Measurements from ENCODE around the gene JAG2. TPM values are rescaled to one million over a fixed set of nuclear protein-coding genes. Genes with fewer than 3 reads are reported as not detected.

Gene JAG2
- total and polyA plus RNA-seq, 2 of the 4 experiments (the other 2 are of a cell fraction) = 0.18 to 0.58 TPM

- Histone ChIP-seq H3K9me1 (ENCODE audit: insufficient read depth, low read length) (no peaks in the 10 kb centered on the region), H3K56ac (ENCODE audit: extremely low read depth, insufficient read depth, low read length) (no peak overlapping the region), H3K4ac (ENCODE audit: low read depth, low read length) (no peak overlapping the region), H3K36me3 (ENCODE audit: control insufficient read depth, insufficient read depth, low read length) (no peaks in the 10 kb centered on the region), H3K9me3 (ENCODE audit: control insufficient read depth, insufficient read depth, low read length) (peaks cover 8% of the 10 kb centered on the region), H2BK15ac (ENCODE audit: low read depth, low read length) (no peak overlapping the region), H4K5ac (ENCODE audit: low read depth, low read length) (no peak overlapping the region), H3K79me1 (ENCODE audit: low read depth in 1 of 2, low read length in 2 of 2) (no peaks in the 10 kb centered on the region), H2BK120ac (ENCODE audit: low read depth, low read length) (no peak overlapping the region), H2AFZ (replicated peaks; ENCODE audit: low read length, poor library complexity) (no peak overlapping the region), H3K9ac (ENCODE audit: low read depth, low read length) (no peak overlapping the region), H3K27ac (ENCODE audit: insufficient read depth, low read length) (no peak overlapping the region), H3K14ac (replicated peaks; ENCODE audit: low read depth, low read length) (no peak overlapping the region), H3K23ac (ENCODE audit: low read depth, low read length) (no peak overlapping the region), H3K4me3 (ENCODE audit: insufficient read depth, low read depth, low read length) (no peak overlapping the region), H4K8ac (ENCODE audit: low read depth in 2 of 2, low read length in 2 of 2) (no peak overlapping the region), H2AK9ac (replicated peaks; ENCODE audit: low read depth, low read length, poor library complexity) (no peak overlapping the region), H4K91ac (ENCODE audit: insufficient read depth, low read depth, low read length) (no peak overlapping the region), H2AK5ac (ENCODE audit: low read depth, low read length) (no peak overlapping the region), H3K4me2 (ENCODE audit: low read depth, low read length) (no peak overlapping the region), H2BK20ac (ENCODE audit: low read depth, low read length) (no peak overlapping the region), H2BK5ac (ENCODE audit: low read depth, low read length, poor library complexity, severe bottlenecking) (no peak overlapping the region), H3K18ac (ENCODE audit: low read depth, low read length) (no peak overlapping the region), H3K27me3 (ENCODE audit: control insufficient read depth, insufficient read depth, low read length) (peaks cover 17% of the 10 kb centered on the region), H3K4me1 (ENCODE audit: control insufficient read depth, insufficient read depth, low read length) (no peaks in the 10 kb centered on the region), H4K20me1 (ENCODE audit: insufficient read depth, low read length) (no peaks in the 10 kb centered on the region)
- intact Hi-C loops (cut with micrococcal nuclease) (no loop called here), dilution Hi-C loops (cut with HindIII; ENCODE audit: low sequenced_read_pairs, unreplicated experiment) (no loop called here), in situ Hi-C loops (cut with MboI; ENCODE audit: low sequenced_read_pairs) (no loop called here)
- ChIA-PET CTCF (no interaction called here), POLR2A (ENCODE audit: unreplicated experiment) (no interaction called here)
- BruUV-seq (replicated peaks) = no TSS peak
- ATAC-seq (ENCODE audit: low read depth) (no peak), DNase-seq (no peak)
- WGBS, 2 experiments (ENCODE audit: extremely low coverage in 2 of 2, insufficient read length in 1 of 2) = no CpG with 5 or more reads among the region's 4 CpGs
- no peak for TF ChIP-seq CHD1 (IDR thresholded peaks at IDR 0.05; ENCODE audit: low read depth, low read length)
- no peak for TF ChIP-seq RCOR1 (IDR thresholded peaks at IDR 0.05; ENCODE audit: insufficient replicate concordance, low read length)
- TF ChIP-seq, protein P1, sequence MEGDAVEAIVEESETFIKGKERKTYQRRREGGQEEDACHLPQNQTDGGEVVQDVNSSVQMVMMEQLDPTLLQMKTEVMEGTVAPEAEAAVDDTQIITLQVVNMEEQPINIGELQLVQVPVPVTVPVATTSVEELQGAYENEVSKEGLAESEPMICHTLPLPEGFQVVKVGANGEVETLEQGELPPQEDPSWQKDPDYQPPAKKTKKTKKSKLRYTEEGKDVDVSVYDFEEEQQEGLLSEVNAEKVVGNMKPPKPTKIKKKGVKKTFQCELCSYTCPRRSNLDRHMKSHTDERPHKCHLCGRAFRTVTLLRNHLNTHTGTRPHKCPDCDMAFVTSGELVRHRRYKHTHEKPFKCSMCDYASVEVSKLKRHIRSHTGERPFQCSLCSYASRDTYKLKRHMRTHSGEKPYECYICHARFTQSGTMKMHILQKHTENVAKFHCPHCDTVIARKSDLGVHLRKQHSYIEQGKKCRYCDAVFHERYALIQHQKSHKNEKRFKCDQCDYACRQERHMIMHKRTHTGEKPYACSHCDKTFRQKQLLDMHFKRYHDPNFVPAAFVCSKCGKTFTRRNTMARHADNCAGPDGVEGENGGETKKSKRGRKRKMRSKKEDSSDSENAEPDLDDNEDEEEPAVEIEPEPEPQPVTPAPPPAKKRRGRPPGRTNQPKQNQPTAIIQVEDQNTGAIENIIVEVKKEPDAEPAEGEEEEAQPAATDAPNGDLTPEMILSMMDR (conservative IDR thresholded peaks at IDR 0.05; ENCODE audit: low read depth, low read length) = no peak
- no peak for TF ChIP-seq MAFK (IDR thresholded peaks at IDR 0.05; ENCODE audit: low read depth, low read length)
- no peak for TF ChIP-seq BHLHE40 (IDR thresholded peaks at IDR 0.05; ENCODE audit: low read depth, low read length)
- TF ChIP-seq POLR2A (IDR thresholded peaks at IDR 0.05; ENCODE audit: low read depth, low read length) = no peak
- no peak for TF ChIP-seq RFX5 (IDR thresholded peaks at IDR 0.05; ENCODE audit: low read depth, low read length)
- no peak for TF ChIP-seq FOS (IDR thresholded peaks at IDR 0.05; ENCODE audit: low read depth, low read length)
- TF ChIP-seq RAD21 (IDR thresholded peaks at IDR 0.05; ENCODE audit: low read length) = no peak
- TF ChIP-seq MXI1 (IDR thresholded peaks at IDR 0.05; ENCODE audit: borderline replicate concordance, low read depth, low read length) = no peak
- no peak for TF ChIP-seq ELK1 (IDR thresholded peaks at IDR 0.05; ENCODE audit: borderline replicate concordance, low read depth, low read length)
- TF ChIP-seq USF2 (IDR thresholded peaks at IDR 0.05; ENCODE audit: low read depth, low read length) = no peak
- no peak for TF ChIP-seq CEBPB (IDR thresholded peaks at IDR 0.05; ENCODE audit: low read depth, low read length)
- TF ChIP-seq SMC3 (IDR thresholded peaks at IDR 0.05; ENCODE audit: low read depth, low read length) = no peak
- TF ChIP-seq NFE2L2 (IDR thresholded peaks at IDR 0.05; ENCODE audit: low read depth, low read length) = no peak
- no peak for TF ChIP-seq MAZ (IDR thresholded peaks at IDR 0.05; ENCODE audit: borderline replicate concordance, low read depth, low read length)
Observed at GRCh38 chr14:105132921-105133654, 35.5 kb downstream of the JAG2 start.

All from IMR-90 (cell line).